ENCODE data around the gene P2RX3. TPM values are rescaled to one million over a fixed set of nuclear protein-coding genes. Genes with fewer than 3 reads are reported as not detected.

Gene P2RX3
- polyA plus RNA-seq, 6 donors from 2014 or later = not detected

DNA sequence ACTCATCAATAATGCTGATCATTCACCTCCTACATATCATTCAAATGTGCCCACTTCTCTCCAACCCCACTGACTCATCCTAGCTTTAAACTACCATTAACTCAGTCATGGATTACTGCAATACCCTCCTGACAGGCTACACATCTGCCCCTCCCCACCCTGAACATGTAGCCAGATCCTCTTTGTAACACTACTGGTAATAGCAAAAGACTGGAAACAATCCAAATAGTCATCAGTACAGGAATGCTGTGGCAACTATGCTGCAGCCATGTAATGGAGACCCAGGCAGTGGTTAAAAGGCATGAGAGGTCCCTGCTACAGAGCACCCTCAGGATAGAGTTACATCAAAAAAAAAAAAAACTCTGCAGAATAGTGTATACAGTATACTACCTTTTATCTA, 72.1 kb downstream of the P2RX3 start:
- DNase-seq = no peak
- peak overlapping the region in 1 of 6 donors; percentile 49 for H3K27ac Mint-ChIP-seq

DNA sequence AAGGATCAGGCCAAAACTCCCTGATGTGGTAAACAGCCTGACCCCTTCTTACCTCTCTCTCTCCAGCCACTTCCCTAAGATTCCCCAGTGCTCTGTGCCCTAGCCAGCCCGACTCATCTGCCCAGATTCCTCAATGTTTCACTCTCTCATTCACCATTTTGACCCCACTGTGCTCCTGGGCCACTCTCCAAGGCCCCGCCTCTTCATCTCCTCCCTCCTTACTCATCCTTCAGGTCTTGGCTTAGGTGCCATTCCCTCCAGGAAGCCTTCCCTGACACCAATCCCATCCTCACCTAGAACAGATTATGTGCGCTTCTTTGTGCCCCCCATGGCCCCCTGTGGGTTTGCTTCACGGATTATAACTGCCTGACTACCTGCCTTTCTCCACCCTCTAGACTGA, 75.5 kb downstream of the P2RX3 start:
- no peaks in the 10 kb centered on the region for H3K4me1 Mint-ChIP-seq
- peaks cover 0 to 3% (median 1%) of the 10 kb centered on the region in 7 donors for H3K9me3 Mint-ChIP-seq
- peaks cover 27 to 62% of the 10 kb centered on the region in 2 donors for H3K36me3 Mint-ChIP-seq
- H3K27ac Mint-ChIP-seq = peak overlapping the region in 1 of 6 donors; percentile 85
- DNase-seq (no peak), ATAC-seq (ENCODE audit: low read depth in 2 of 2) (no peak)
- peak overlapping the region in 1 of 8 donors; percentile 9 for H3K4me3 Mint-ChIP-seq
- H3K27me3 Mint-ChIP-seq = no peaks in the 10 kb centered on the region

More for the DNA sequence above, 72.1 kb downstream of the P2RX3 start:
- Mint-ChIP-seq H3K27me3 (no peaks in the 10 kb centered on the region), H3K4me3 (no peak overlapping the region), H3K4me1 (peaks cover 0 to 5% (median 3%) of the 10 kb centered on the region in 3 donors), H3K36me3 (peaks cover 34 to 49% of the 10 kb centered on the region in 2 donors), H3K9me3 (peaks cover 0 to 3% (median 0%) of the 10 kb centered on the region in 7 donors)
- ATAC-seq (ENCODE audit: low read depth in 2 of 2) = no peak

DNA sequence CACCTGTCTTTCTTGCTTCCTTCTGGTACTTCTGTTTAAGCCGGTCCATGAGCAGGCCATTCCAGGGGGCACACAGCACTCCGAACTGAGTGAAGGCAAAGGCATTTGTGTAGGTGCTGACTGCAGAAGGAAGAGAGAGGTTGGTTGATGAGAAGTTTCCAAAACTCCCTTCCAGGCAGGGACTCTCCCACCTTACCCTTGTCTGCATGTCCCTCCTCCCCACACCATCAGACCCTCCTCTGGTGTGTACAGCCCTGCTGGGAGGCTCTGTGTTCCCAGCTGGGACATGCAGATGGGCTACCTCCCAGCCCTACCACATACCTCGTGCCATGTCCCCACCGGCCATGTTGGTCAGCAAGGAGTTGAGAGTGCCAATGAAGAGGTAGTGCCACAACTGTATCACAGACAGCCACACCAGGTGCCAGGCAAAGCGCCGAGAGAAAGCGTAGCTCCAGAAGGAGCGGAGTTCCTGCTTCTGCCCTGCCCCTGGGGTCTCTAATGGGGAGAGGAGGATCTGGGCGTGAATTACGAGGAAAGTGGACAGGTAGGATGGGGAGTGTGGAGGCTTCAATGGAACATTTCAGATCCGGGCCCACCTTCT, 76.6 kb downstream of the P2RX3 start:
- Mint-ChIP-seq H3K36me3 (peaks cover 27 to 61% of the 10 kb centered on the region in 2 donors), H3K4me1 (no peaks in the 10 kb centered on the region), H3K27ac (peak overlapping the region in 1 of 6 donors; percentile 44), H3K4me3 (no peak overlapping the region), H3K27me3 (no peaks in the 10 kb centered on the region), H3K9me3 (peaks cover 0 to 3% (median 1%) of the 10 kb centered on the region in 7 donors)
- no peak for ATAC-seq (ENCODE audit: low read depth in 2 of 2)
- no peak for DNase-seq

DNA sequence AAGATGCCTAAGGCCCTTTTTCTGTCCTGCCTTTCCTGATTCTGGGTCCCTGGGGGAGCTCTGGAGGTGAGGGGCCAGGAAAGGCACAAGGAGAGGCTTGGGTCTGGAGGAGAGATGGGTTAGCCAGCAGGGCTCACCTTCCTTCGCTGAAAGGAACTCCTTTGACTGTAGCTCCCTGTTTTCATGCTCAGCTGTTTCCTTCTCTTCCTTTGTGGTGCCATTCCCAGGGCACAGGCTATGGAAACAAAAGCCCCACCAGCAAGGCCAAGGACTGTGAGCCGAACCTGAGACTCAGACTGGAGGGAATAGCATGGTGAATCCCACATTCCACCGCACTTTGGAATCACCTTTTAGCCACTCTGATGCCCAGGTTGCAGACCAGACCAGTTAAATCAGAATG, 78.3 kb downstream of the P2RX3 start:
- H3K4me1 Mint-ChIP-seq = no peaks in the 10 kb centered on the region
- ATAC-seq (ENCODE audit: low read depth in 2 of 2) (no peak), DNase-seq (no peak)
- no peak overlapping the region for H3K4me3 Mint-ChIP-seq
- peaks cover 16 to 49% of the 10 kb centered on the region in 2 donors for H3K36me3 Mint-ChIP-seq
- peak overlapping the region in 1 of 6 donors; percentile 9 for H3K27ac Mint-ChIP-seq
- H3K9me3 Mint-ChIP-seq = peaks cover 0 to 2% (median 0%) of the 10 kb centered on the region in 7 donors
- H3K27me3 Mint-ChIP-seq = no peaks in the 10 kb centered on the region

DNA sequence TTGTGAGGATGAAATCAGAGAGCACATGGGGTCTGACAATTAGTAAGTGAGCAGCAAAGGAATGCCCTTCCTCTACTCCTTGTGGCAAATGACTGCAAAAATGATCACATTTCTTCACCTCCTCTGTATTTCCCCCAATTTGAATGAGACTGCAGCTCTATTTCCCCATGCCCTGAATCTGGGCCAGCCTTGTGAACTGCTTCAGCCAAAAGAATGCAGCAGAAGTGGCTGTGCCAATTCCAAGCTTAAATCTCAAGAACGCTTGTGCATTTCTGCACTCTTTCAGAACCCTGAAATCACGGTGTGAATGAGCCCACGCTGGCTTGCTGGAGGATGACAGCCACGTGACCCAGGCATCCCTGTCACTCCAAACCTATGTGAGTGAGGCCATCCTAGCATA, 78.9 kb downstream of the P2RX3 start:
- Mint-ChIP-seq H3K27ac (no peak overlapping the region), H3K4me3 (no peak overlapping the region), H3K4me1 (no peaks in the 10 kb centered on the region), H3K36me3 (peaks cover 16 to 49% of the 10 kb centered on the region in 2 donors), H3K9me3 (peaks cover 0 to 2% (median 0%) of the 10 kb centered on the region in 7 donors), H3K27me3 (no peaks in the 10 kb centered on the region)
- no peak for DNase-seq
- no peak for ATAC-seq (ENCODE audit: low read depth in 2 of 2)

DNA sequence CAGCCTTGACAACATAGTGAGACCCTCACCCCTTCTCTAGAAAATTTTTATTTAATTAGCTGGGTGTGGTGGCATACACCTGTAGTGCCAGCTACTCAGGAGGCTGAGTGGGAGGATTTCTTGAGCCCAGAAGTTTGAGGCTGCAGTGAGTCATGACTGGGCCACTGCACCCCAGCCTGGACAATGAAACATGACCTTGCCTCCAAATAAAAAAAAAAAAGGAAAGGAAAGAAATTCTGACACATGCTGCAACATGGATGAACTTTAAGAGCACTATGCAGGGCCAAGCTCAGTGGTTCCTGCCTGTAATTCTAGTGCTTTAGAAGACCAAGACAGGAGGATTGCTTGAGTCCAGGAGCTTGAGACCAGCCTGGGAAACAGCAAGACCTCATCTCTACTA, 80.0 kb downstream of the P2RX3 start:
- no peaks in the 10 kb centered on the region for H3K27me3 Mint-ChIP-seq
- DNase-seq = no peak
- ATAC-seq (ENCODE audit: low read depth in 2 of 2) = no peak
- H3K4me1 Mint-ChIP-seq = no peaks in the 10 kb centered on the region
- H3K36me3 Mint-ChIP-seq = peaks cover 18 to 43% of the 10 kb centered on the region in 2 donors
- peaks cover 0 to 2% (median 0%) of the 10 kb centered on the region in 7 donors for H3K9me3 Mint-ChIP-seq
- H3K27ac Mint-ChIP-seq = no peak overlapping the region
- H3K4me3 Mint-ChIP-seq = no peak overlapping the region

DNA sequence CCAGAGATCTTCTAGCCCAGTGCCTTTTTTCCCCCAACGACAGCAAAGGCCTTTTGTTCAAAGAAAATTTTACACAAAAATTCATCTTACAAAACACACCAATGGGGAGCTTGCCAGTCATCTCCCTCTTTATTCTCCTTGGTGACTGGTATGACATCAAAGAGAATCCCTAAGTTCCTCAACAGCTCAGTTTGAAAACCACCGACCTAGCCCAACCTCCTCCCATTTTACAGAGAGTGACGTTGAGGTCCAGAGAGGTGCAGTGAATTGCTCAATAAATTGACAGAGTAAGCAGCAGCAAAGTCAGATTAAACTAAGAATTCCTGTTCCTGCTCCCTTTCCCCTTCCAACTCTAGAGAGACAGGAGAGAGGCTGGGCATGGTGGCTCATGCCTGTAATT, 81.0 kb downstream of the P2RX3 start:
- ATAC-seq (ENCODE audit: low read depth in 2 of 2) (no peak), DNase-seq (no peak)
- peaks cover 9 to 33% of the 10 kb centered on the region in 2 donors for H3K36me3 Mint-ChIP-seq
- no peak overlapping the region for H3K4me3 Mint-ChIP-seq
- no peaks in the 10 kb centered on the region for H3K27me3 Mint-ChIP-seq
- H3K27ac Mint-ChIP-seq = peak overlapping the region in 1 of 6 donors; percentile 37
- H3K4me1 Mint-ChIP-seq = peaks cover 5 to 6% (median 5%) of the 10 kb centered on the region in 3 donors
- peaks cover 0 to 2% (median 0%) of the 10 kb centered on the region in 7 donors for H3K9me3 Mint-ChIP-seq

DNA sequence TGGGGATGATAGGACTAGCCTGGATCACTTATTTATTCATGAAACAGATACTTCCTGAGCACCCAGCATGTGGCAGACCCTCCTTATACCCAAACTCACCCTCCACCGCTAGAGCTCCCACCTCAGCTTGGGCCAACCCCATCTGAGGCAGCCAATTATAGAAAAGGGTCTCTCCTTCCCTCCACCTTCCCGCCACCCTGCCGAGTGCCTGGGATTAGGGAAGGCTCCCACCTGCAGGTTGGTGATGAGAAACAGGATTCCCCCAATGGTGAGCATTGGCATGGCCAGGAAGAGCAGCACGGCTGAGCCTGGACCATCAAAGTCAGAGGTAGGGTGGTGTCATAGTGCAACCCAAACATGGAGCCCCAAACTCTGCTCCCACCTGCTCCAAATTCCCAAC, 82.9 kb downstream of the P2RX3 start:
- H3K36me3 Mint-ChIP-seq = peaks cover 9 to 15% of the 10 kb centered on the region in 2 donors

DNA sequence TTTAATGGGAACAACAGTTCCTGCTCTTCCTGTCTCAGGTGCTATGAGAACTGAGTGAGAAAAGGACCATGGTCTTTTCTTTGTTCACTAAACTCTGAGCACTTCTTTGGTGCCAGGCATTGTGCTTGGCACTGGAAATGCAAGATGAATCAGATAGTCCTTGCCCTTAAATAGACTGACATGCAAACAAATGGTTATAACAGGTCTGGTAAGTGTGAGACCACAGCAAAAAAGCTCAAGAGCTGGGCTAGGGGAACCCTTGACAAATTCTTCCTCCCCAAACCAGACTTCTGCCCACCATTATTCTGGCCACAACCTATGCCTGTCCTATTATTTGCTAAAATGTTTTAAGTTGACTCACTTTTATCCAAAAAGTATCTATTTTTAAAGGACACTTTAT, 83.7 kb downstream of the P2RX3 start:
- no peak for DNase-seq
- no peak for ATAC-seq (ENCODE audit: low read depth in 2 of 2)
- H3K27me3 Mint-ChIP-seq = no peaks in the 10 kb centered on the region
- H3K36me3 Mint-ChIP-seq = peaks cover 9 to 10% of the 10 kb centered on the region in 2 donors
- H3K9me3 Mint-ChIP-seq = peaks cover 0 to 2% (median 0%) of the 10 kb centered on the region in 7 donors
- no peak overlapping the region for H3K4me3 Mint-ChIP-seq
- no peak overlapping the region for H3K27ac Mint-ChIP-seq
- H3K4me1 Mint-ChIP-seq = peaks cover 21 to 33% (median 31%) of the 10 kb centered on the region in 3 donors

More for the DNA sequence above, 82.9 kb downstream of the P2RX3 start:
- peaks cover 0 to 2% (median 0%) of the 10 kb centered on the region in 7 donors for H3K9me3 Mint-ChIP-seq
- H3K27me3 Mint-ChIP-seq = no peaks in the 10 kb centered on the region
- ATAC-seq (ENCODE audit: low read depth in 2 of 2) (no peak), DNase-seq (no peak)
- H3K27ac Mint-ChIP-seq = no peak overlapping the region
- peaks cover 16 to 26% (median 25%) of the 10 kb centered on the region in 3 donors for H3K4me1 Mint-ChIP-seq
- H3K4me3 Mint-ChIP-seq = no peak overlapping the region

Other genes with a start within 250 kb of the P2RX3 start
- not detected for gene LRRC55, start 156.4 kb upstream of the P2RX3 start, polyA plus RNA-seq (ENCODE audit: low read depth in 6 of 6)
- not detected for gene APLNR, start 101.1 kb upstream of the P2RX3 start, polyA plus RNA-seq (ENCODE audit: low read depth in 6 of 6)
- gene TNKS1BP1, start 13.4 kb upstream of the P2RX3 start, polyA plus RNA-seq (ENCODE audit: low read depth in 6 of 6) = 1 to 10 TPM in 5 of 6 donors, not detected in 1; 1.1 to 3.8 (median 2.9) TPM
- gene SSRP1, start 2.5 kb upstream of the P2RX3 start, polyA plus RNA-seq (ENCODE audit: low read depth in 6 of 6) = 10 to 100 TPM; 22.7 to 39.6 (median 32.8) TPM
- gene PRG3, start 42.8 kb downstream of the P2RX3 start, polyA plus RNA-seq (ENCODE audit: low read depth in 6 of 6) = not detected
- gene PRG2, start 52.3 kb downstream of the P2RX3 start, polyA plus RNA-seq (ENCODE audit: low read depth in 6 of 6) = not detected
- gene SLC43A3, start 88.8 kb downstream of the P2RX3 start, polyA plus RNA-seq (ENCODE audit: low read depth in 6 of 6) = 10 to 100 TPM; 14.5 to 20.8 (median 17.5) TPM
- under 1 TPM in 1 of 6 donors, not detected in 5; 0.12 TPM for gene RTN4RL2, start 122.2 kb downstream of the P2RX3 start, polyA plus RNA-seq (ENCODE audit: low read depth in 6 of 6)
- 10 to 100 TPM in 1 of 6 donors, 1 to 10 TPM in 5; 3.2 to 10.9 (median 4.6) TPM for gene SLC43A1, start 177.3 kb downstream of the P2RX3 start, polyA plus RNA-seq (ENCODE audit: low read depth in 6 of 6)
- 100 to 1,000 TPM in 1 of 6 donors, 10 to 100 TPM in 5; 64.9 to 105 (median 79.9) TPM for gene TIMM10, start 192.4 kb downstream of the P2RX3 start, polyA plus RNA-seq (ENCODE audit: low read depth in 6 of 6)
- gene SMTNL1, start 199.2 kb downstream of the P2RX3 start, polyA plus RNA-seq (ENCODE audit: low read depth in 6 of 6) = under 1 TPM in 3 of 6 donors, not detected in 3; 0.18 to 0.40 (median 0.34) TPM
- gene UBE2L6, start 229.3 kb downstream of the P2RX3 start, polyA plus RNA-seq (ENCODE audit: low read depth in 6 of 6) = 100 to 1,000 TPM; 182 to 310 (median 219) TPM